GM11168 (cell line): ENCODE data around the gene ARFGEF3.

ENCODE experiments used
- in situ Hi-C: fragments of 300-500 bp; cut with MboI; formaldehyde crosslinking; loops from one replicate; pipeline ENCODE4 v1.12.0; 2022; ENCODE audit warnings: low sequenced_read_pairs; ENCODE audit not compliant: unreplicated experiment

The ARFGEF3 gene

GRCh38 chr6:138161338-138162110 is at the start of gene ARFGEF3:
TSS of gene ARFGEF3 (plus strand) at chr6:138161939. CDS start at chr6:138162087, 148 bp downstream.
- in situ Hi-C loops = no loop called here

DNA sequence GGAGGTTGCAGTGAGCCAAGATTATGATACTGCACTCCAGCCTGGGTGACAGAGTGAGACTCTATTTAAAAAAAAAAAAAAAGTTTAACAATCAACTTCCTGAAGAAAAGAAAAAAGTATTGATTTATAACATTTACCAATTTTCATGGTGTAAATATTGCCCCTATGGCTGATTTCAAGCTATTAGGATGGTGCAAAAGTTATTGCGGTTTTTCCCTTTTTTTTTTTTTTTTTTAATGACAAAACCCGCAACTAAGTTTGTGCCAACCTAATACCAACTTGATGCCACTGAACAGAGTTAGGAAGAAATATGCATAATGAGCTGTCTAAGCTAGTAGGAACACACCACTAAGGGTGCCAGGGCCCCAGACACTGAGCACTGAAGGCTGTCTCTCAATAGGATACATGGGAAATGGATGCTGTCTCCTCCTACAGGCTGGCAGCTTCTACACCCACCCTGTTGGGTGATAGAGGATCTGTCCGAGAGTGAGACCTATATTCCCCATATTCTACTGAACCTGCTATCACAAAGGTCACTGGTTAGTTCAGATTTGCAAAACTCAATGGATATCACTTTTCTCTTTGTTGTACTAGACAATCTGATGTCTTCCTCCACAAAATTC is 48.0 kb upstream of the ARFGEF3 start:
- in situ Hi-C loops = loop anchor here (5.0 to 10.0 kb wide), 2 partner anchors 174 to 401 kb away; no protein-coding TSS in a partner anchor

DNA sequence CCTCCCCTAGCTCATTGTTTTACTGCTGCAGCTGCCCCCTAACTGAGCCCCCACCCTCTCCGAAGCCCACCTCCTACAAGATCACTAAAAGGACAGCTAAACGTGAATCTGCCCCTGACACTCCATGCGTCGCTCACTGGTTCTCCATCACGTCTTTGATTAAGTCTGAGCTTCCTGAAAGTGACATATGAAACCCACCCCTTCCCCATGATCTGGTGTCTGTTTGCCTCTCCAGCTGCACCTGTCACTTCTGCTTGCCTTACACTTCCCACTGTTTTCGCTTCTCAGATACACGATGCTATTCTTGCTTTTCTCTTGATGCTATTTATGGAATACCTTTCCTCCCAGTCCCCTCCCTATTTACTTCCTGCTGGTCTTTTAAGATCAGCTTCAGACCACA is 46.5 kb upstream of the ARFGEF3 start:
- in situ Hi-C loops = loop anchor here (5.0 to 10.0 kb wide), 2 partner anchors 113 to 400 kb away; no protein-coding TSS in a partner anchor

DNA sequence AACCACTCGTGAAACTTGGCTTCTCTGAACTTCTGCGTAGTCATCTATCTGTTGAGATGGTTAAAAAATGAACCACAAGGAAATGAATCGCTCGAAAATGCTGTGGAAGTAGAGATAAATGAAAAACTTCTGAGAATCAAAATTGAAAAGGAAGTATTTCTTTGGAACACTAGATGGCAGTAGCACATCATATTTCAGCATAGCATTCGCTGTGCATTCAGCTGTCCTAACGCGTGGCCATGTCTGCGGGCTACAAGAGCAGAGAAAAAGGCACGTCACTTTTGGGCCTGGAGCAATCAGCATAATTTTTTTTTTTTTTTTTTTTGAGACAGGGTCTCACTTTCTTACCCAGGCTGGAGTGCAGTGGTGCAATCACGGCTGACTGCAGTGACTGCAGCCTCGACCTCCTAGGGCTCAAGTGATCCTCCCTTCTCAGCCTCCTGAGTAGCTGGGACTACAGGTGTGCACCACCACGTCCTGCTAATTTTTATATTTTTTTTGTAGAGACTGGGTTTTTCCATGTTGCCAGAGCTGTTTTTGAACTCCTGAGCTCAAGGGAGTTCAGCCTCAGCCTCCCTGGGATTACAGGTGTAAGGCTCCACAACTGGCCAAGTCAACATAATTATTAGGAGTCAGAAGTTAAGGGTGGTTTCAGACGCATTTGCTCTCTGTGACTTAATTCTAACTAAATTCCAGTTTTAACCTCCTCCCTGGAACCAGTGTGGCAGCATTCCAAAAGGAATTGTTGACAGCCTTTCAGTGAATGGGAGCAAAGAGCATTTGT is 45.7 kb upstream of the ARFGEF3 start:
- in situ Hi-C loops = loop anchor here (5.0 to 10.0 kb wide), 2 partner anchors 114 to 399 kb away; no protein-coding TSS in a partner anchor

DNA sequence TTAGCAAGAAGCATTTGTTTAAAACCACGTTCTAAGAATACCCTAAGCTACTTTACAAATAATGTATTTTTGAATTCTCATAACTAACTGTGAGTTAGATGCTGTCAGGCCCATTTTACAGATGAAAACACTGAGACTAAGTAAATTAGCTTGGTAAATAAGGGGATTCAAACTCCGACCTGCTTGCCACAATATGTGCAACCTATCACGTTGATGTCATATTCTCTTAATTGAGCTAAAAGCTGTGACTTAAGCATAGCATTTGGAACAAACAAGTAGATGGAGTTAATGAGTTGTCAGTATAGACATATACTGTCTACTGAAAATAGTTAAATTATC is 45.1 kb upstream of the ARFGEF3 start:
- in situ Hi-C loops = loop anchor here (5.0 to 10.0 kb wide), 2 partner anchors 114 to 398 kb away; no protein-coding TSS in a partner anchor

GRCh38 chr6:138117376-138117914 is 44.3 kb upstream of the ARFGEF3 start:
- in situ Hi-C loops = loop anchor here (5.0 to 10.0 kb wide), 2 partner anchors 115 to 397 kb away; no protein-coding TSS in a partner anchor

DNA sequence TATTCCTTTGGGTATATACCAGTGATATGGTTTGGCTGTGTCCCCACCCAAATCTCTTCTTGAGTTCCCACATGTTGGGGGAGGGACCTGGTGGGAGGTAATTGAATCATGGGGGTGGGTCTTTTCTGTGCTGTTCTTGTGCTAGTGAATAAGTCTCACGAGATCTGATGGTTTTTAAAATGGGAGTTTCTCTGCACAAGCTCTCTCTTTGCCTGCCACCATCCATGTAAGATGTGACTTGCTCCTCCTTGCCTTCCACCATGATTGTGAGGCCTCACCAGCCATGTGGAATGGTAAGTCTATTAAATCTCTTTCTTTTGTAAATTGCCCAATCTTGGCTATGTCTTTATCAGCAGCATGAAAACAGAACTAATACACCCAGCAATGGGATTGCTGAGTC is 42.5 kb upstream of the ARFGEF3 start:
- in situ Hi-C loops = loop anchor here (5.0 to 10.0 kb wide), 2 partner anchors 117 to 396 kb away; no protein-coding TSS in a partner anchor

- in situ Hi-C loops = loop anchor here (5.0 to 10.0 kb wide), 2 partner anchors 118 to 395 kb away; no protein-coding TSS in a partner anchor
Observed at GRCh38 chr6:138119976-138120375, 41.8 kb upstream of the ARFGEF3 start.

DNA sequence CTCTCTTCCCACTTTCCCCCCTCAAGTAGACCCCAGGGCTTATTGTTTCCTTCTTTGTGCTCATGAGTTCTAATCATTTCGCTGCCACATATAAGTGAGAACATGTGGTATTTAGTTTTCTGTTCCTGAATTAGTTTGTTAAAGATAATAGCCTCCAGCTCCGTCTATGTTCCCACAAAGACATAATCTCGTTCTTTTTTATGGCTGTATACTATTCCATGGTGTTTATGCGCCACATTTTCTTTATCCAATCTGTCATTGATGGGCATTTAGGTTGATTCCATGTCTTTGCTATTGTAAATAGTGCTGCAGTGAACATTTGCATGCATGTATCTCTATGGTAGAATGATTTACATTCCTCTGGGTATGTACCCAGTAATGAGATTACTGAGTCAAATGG is 37.6 kb upstream of the ARFGEF3 start:
- in situ Hi-C loops = no loop called here

DNA sequence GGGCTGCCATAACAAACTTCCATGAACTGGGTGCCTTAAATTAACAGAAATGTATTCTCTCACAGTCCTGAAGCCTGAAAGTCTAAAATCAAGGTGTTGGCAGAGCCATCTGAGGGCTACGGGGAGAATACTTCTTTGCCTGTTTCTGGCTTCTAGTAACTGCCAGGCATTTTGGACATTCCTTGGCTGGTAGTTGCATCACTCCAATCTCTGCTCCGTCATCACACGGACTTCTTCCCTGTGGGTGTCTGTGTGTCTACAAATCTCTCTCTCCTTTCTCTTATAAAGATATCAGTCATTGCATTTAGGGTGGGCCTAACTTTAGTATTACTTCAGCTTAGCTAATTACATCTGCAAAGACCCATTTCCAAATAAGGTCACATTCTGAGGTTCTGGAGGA is 33.6 kb upstream of the ARFGEF3 start:
- in situ Hi-C loops = no loop called here

DNA sequence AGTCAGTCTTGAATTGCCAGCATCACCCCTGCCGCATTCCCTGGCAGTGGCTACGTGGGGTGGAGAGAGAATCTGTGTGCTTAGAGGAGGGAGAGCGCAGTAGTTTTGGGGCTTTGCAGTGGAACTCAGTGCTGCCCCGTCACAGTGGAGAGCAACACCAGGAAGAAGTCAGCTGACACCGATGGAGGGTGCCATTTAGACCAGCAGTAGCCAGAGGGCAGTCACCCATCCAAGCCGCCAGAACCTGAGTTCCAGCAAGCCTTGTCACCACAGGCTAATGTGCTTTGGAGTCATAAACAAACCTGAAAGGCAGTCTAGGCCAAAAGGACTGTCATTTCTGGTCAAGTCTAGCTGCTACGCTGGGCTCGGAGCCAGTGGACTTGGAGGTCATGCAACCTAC is 32.5 kb upstream of the ARFGEF3 start:
- in situ Hi-C loops = no loop called here

DNA sequence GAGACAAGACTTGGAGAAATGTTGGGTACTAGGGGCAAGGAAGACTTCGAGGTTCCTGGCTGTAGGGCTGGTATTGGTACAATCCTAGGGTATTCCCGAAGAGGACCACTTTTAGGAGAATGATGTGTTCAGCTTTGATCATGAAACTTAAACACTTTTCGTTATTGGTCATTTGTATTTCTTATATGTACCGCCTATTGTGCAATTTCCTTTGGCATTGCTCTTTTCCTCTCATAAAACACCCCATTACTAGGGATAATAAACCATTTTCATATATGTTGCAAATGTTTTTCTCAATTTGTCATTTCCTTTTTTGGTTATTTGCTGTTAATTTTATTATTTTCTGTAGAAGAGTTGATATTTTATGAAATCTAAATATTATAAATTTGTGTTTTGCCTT is 18.9 kb upstream of the ARFGEF3 start:
- in situ Hi-C loops = no loop called here

DNA sequence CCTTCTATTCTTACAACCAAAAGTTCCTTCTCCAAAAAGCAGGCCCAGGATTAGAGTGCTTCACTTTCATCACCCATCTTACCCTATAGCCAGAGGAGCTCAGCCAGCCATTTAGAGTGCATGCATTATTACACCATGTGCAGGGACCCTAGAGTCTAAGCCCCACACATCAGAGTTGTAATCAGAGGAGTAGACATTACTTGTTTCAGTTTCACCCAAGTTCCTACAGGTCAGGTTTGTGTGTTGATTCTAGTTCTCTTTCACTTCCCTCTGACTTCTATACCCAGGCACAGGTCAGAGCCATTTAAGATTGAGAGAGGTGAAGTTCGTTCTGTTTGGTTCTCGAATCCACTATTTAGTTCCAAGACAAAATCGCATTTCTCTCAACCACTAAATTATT is 16.3 kb upstream of the ARFGEF3 start:
- in situ Hi-C loops = no loop called here

DNA sequence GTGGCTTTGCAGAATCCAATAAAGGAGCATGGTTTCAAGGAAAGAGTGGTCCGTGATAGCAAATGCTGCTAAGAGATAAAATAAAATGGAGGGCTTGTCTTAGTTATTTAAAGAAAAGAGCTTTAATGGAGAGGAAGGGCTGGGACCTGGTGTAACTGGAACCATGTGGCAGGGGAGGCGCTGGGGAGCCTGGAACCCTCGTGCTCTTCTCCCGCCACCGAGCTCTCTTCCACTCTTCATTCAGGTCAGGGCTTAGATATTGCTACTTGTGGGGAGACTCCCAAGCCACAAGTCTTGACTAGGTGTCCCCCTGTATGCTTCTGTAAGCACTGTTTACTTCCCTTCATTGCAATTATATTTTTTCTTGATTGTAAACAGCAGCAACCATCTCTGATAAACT is 15.2 kb upstream of the ARFGEF3 start:
- in situ Hi-C loops = no loop called here

DNA sequence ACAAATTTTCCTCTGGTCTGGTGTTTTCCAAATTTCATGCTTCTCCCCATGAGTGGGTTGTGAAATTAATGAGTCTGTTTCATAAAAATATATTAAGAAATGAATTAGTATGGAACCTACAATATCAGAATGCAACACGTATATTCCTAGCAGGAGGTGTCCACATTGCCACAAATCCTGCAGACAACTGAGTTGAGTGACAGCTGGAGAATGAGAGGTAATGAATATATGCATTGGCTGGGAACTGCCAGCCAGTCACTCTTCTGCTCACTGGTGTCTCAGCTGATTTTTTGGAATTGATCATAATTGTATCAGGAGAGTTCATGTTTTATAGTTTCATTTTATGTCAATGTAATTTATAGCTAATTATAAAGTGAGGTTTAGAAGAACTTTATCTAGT is 6.3 kb upstream of the ARFGEF3 start:
- in situ Hi-C loops = no loop called here

GRCh38 chr6:138157986-138158638 is 3.6 kb upstream of the ARFGEF3 start:
- in situ Hi-C loops = no loop called here

GRCh38 chr6:138159246-138159645 is 2.5 kb upstream of the ARFGEF3 start:
- in situ Hi-C loops = no loop called here

- in situ Hi-C loops = no loop called here
Observed at GRCh38 chr6:138160329-138161087, 1.2 kb upstream of the ARFGEF3 start.

DNA sequence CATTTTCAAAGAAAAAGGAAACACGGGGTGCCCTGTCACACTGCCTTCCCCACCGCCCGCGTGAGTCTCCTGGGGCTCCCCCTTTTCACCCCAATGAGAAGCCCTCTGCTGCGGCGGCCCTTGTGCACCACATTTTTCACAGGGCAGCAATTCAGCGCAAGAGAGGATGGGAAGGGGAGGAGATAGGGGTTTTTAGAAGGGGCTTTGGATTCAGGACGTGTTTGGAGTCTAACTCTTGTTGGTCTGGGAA is 726 bp upstream of the ARFGEF3 start:
- in situ Hi-C loops = no loop called here
